Measurements from ENCODE around the gene ANO2. TPM values are rescaled to one million over a fixed set of nuclear protein-coding genes. Genes with fewer than 3 reads are reported as not detected.
A peak's percentile ranks its signal among the peaks of the same experiment; 100 is the strongest.

ANO2 gene
- total RNA-seq, 1 donor from 2014 or later, result 20.1 TPM

- intact Hi-C loops (cut with DNase I), result no loop called here
- H3K27me3 ChIP-seq, result no peaks in the 10 kb centered on the region
- H3K4me3 ChIP-seq, result no peak overlapping the region
- H3K9me3 ChIP-seq, result no peaks in the 10 kb centered on the region
- no peak overlapping the region for H3K27ac ChIP-seq
- H3K4me1 ChIP-seq, result peaks cover 0 to 5% of the 10 kb centered on the region in 2 donors
- DNase-seq (ENCODE audit: low spot score in 2 of 2), result no peak
- no peak for TF ChIP-seq CTCF (IDR thresholded peaks at IDR 0.05)
- H3K36me3 ChIP-seq, result no peaks in the 10 kb centered on the region
These were observed 318.9 kb downstream of the ANO2 start for GRCh38 chr12:5626151-5626550.

- H3K9me3 ChIP-seq, result no peaks in the 10 kb centered on the region
- no peak for DNase-seq (ENCODE audit: low spot score in 2 of 2)
- TF ChIP-seq CTCF (IDR thresholded peaks at IDR 0.05), result no peak
- H3K4me1 ChIP-seq, result peaks cover 0 to 5% of the 10 kb centered on the region in 2 donors
- H3K4me3 ChIP-seq, result no peak overlapping the region
- no peak overlapping the region for H3K27ac ChIP-seq
- H3K27me3 ChIP-seq, result no peaks in the 10 kb centered on the region
- intact Hi-C loops (cut with DNase I), result no loop called here
- H3K36me3 ChIP-seq, result no peaks in the 10 kb centered on the region
These were observed 320.4 kb downstream of the ANO2 start for GRCh38 chr12:5624486-5625272.

- H3K36me3 ChIP-seq, result no peaks in the 10 kb centered on the region
- DNase-seq (ENCODE audit: low spot score in 2 of 2), result no peak
- H3K4me1 ChIP-seq, result peaks cover 0 to 5% of the 10 kb centered on the region in 2 donors
- intact Hi-C loops (cut with DNase I), result no loop called here
- no peak overlapping the region for H3K27ac ChIP-seq
- no peaks in the 10 kb centered on the region for H3K9me3 ChIP-seq
- H3K4me3 ChIP-seq, result no peak overlapping the region
- TF ChIP-seq CTCF (IDR thresholded peaks at IDR 0.05), result no peak
- H3K27me3 ChIP-seq, result no peaks in the 10 kb centered on the region
These were observed 321.6 kb downstream of the ANO2 start for GRCh38 chr12:5623411-5623810.

- Histone ChIP-seq H3K36me3 (no peaks in the 10 kb centered on the region), H3K27me3 (no peaks in the 10 kb centered on the region), H3K9me3 (no peaks in the 10 kb centered on the region), H3K4me3 (no peak overlapping the region), H3K4me1 (peaks cover 0 to 5% of the 10 kb centered on the region in 2 donors), H3K27ac (peak overlapping the region in 1 of 2 donors; percentile 42)
- DNase-seq (ENCODE audit: low spot score in 2 of 2), result peak; percentile 29 to 78
- intact Hi-C loops (cut with DNase I), result no loop called here
- TF ChIP-seq CTCF (IDR thresholded peaks at IDR 0.05), result no peak
These were observed 322.8 kb downstream of the ANO2 start for GRCh38 chr12:5622280-5622679.

GRCh38 chr12:5621329-5621728 lies 323.7 kb downstream of the ANO2 start:
- peak overlapping the region in 1 of 2 donors; percentile 42 for H3K27ac ChIP-seq
- H3K9me3 ChIP-seq, result no peaks in the 10 kb centered on the region
- no peak for TF ChIP-seq CTCF (IDR thresholded peaks at IDR 0.05)
- H3K27me3 ChIP-seq, result no peaks in the 10 kb centered on the region
- no peaks in the 10 kb centered on the region for H3K36me3 ChIP-seq
- intact Hi-C loops (cut with DNase I), result no loop called here
- H3K4me3 ChIP-seq, result no peak overlapping the region
- no peak for DNase-seq (ENCODE audit: low spot score in 2 of 2)
- peaks cover 0 to 5% of the 10 kb centered on the region in 2 donors for H3K4me1 ChIP-seq

Data from ascending aorta (tissue), 2 donors.